Tibial nerve (tissue), 4 donors: Measurements from ENCODE around the gene PGRMC1. TPM values are rescaled to one million over a fixed set of nuclear protein-coding genes. Genes with fewer than 3 reads are reported as not detected.
"Not testable (repeated sequence)": the region's sequence is repeated elsewhere in the genome, so short reads cannot be mapped to it uniquely, and the experiment has no call there.

Experiments
- DNase-seq, 2 donors: peaks; one replicate each; pipeline ENCODE4 v3.0.0-alpha.2; 2019; ENCODE audit warnings: low spot score in 2 of 2
- H3K27ac ChIP-seq, 4 donors: fragments of 200-600 bp; sonication (generic) in 3 of 4; one replicate each; pipeline ENCODE4 v1.5.1; 2017 to 2019; ENCODE audit warnings: mild to moderate bottlenecking in 1 of 4
- H3K27me3 ChIP-seq, 2 donors: fragments of 200-600 bp; sonication (generic) in 1 of 2; one replicate each; pipeline versions ENCODE4 v1.5.1 to v1.6.0; 2017 to 2019
- H3K36me3 ChIP-seq, 3 donors: fragments of 200-600 bp; sonication (generic); one replicate each; pipeline ENCODE4 v1.5.1; 2018 to 2019
- H3K4me1 ChIP-seq, 4 donors: fragments of 200-600 bp; sonication (generic) in 3 of 4; one replicate each; pipeline ENCODE4 v1.5.1; 2017 to 2019
- H3K4me3 ChIP-seq, 4 donors: fragments of 200-600 bp; sonication (generic) in 3 of 4; one replicate each; pipeline ENCODE4 v1.5.1; 2017 to 2019; ENCODE audit warnings: mild to moderate bottlenecking in 1 of 4, moderate library complexity in 1 of 4
- H3K9me3 ChIP-seq, 4 donors: fragments of 200-600 bp; sonication (generic) in 3 of 4; one replicate each; pipeline ENCODE4 v1.5.1; 2017 to 2019
- EP300 ChIP-seq, 2 donors: sonication (generic); formaldehyde crosslinking; IDR thresholded peaks; one replicate each; pipeline ENCODE4 v1.6.1; 2017; ENCODE audit warnings: antibody characterized with exemption in 2 of 2, mild to moderate bottlenecking in 1 of 2
- POLR2A ChIP-seq, 2 donors: fragments of 450-650 bp; IDR thresholded peaks; one replicate each; pipeline ENCODE4 v1.6.1; 2017; ENCODE audit warnings: antibody characterized with exemption in 2 of 2, mild to moderate bottlenecking in 2 of 2, moderate library complexity in 2 of 2
- WGBS, 2 donors: methylation state at CpG; one replicate each; pipeline ENCODE4 v1.1.5; 2018; 5-methylcytosine and 5-hydroxymethylcytosine counted together
- total RNA-seq, 4 donors: library from RNA; depleted of rRNA; stranded (reverse); fragments of >200 nt; gene quantifications; one replicate each; pipeline ENCODE4 v1.1.0, GENCODE V29; 2016
- TF ChIP-seq, protein P1 (sequence below), 5 experiments: fragments of 200-600 bp in 3 of 5; fragments of 450-650 bp in 2 of 5; sonication (generic) in 3 of 5; IDR thresholded peaks; one replicate each; pipeline ENCODE4 v1.5.1; 2016 to 2019; ENCODE audit warnings: antibody characterized with exemption in 5 of 5, mild to moderate bottlenecking in 3 of 5, moderate library complexity in 2 of 5

PGRMC1 gene
- total RNA-seq, 4 donors from 2014 or later, result 151 to 201 (median 169) TPM

DNA sequence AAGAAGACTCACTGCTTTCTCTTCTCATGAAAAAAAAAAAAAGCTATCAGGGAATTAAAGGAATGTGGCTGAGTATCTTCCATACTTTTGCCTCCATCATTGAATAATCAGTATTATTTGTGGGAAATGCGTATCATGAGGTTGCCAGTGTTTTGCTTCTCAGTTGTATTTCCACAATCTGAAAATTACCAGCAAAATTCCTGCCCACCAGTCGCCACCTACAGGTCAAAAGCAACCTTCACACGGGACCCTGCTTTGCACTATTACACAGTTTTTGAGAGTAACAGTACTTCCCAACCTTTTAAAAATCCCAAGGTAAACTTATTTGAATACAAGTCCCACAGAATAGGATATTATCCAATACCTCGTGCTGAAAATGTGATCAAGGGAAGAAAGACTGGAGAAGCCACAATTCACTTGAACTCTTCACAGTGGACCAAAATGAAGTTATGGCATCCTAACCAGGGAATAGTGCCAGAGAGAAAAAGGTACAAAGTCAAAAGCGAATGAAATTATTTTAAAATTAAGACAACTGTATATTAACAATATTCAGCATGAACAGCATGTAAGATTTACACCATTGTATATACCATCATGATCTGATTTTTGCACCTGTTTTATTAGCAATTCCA, 30.4 kb downstream of the PGRMC1 start:
- no peaks in the 10 kb centered on the region for H3K4me1 ChIP-seq
- peaks cover 0 to 13% of the 10 kb centered on the region in 2 donors for H3K27me3 ChIP-seq
- WGBS, 2 donors, result 13 to 17% methylated on average over 5 of the region's 5 CpGs
- peak in 1 of 2 donors; percentile 5 for DNase-seq
- H3K36me3 ChIP-seq, result no peaks in the 10 kb centered on the region
- H3K4me3 ChIP-seq, result no peak overlapping the region
- TF ChIP-seq EP300 (IDR thresholded peaks at IDR 0.05) (no peak), POLR2A (IDR thresholded peaks at IDR 0.05) (no peak)
- TF ChIP-seq, protein P1, sequence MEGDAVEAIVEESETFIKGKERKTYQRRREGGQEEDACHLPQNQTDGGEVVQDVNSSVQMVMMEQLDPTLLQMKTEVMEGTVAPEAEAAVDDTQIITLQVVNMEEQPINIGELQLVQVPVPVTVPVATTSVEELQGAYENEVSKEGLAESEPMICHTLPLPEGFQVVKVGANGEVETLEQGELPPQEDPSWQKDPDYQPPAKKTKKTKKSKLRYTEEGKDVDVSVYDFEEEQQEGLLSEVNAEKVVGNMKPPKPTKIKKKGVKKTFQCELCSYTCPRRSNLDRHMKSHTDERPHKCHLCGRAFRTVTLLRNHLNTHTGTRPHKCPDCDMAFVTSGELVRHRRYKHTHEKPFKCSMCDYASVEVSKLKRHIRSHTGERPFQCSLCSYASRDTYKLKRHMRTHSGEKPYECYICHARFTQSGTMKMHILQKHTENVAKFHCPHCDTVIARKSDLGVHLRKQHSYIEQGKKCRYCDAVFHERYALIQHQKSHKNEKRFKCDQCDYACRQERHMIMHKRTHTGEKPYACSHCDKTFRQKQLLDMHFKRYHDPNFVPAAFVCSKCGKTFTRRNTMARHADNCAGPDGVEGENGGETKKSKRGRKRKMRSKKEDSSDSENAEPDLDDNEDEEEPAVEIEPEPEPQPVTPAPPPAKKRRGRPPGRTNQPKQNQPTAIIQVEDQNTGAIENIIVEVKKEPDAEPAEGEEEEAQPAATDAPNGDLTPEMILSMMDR (IDR thresholded peaks at IDR 0.05), result peak; percentile 44 to 68 (median 48)
- H3K27ac ChIP-seq, result no peak overlapping the region
- no peaks in the 10 kb centered on the region for H3K9me3 ChIP-seq

GRCh38 chrX:119267115-119267514, 31.0 kb downstream of the PGRMC1 start:
- H3K9me3 ChIP-seq, result not testable (repeated sequence)
- WGBS, 2 donors, result 77 to 97% methylated on average over 3 of the region's 3 CpGs

GRCh38 chrX:119272882-119273419, 36.9 kb downstream of the PGRMC1 start:
- Histone ChIP-seq H3K27me3 (peaks cover 0 to 34% of the 10 kb centered on the region in 2 donors), H3K27ac (no peak overlapping the region), H3K9me3 (no peaks in the 10 kb centered on the region), H3K4me1 (no peaks in the 10 kb centered on the region), H3K36me3 (no peaks in the 10 kb centered on the region), H3K4me3 (peak overlapping the region in 1 of 4 donors; percentile 41)
- 32 to 63% methylated on average over 5 to 41 of the region's 42 CpGs for WGBS, 2 donors
- TF ChIP-seq, protein P1 (IDR thresholded peaks at IDR 0.05), result no peak
- TF ChIP-seq POLR2A (IDR thresholded peaks at IDR 0.05), result no peak
- no peak for TF ChIP-seq EP300 (IDR thresholded peaks at IDR 0.05)
- DNase-seq, result no peak

More at GRCh38 chrX:119267115-119267514, 31.0 kb downstream of the PGRMC1 start:
- H3K27me3 ChIP-seq, H3K27ac ChIP-seq, H3K4me1 ChIP-seq, H3K36me3 ChIP-seq, DNase-seq, H3K4me3 ChIP-seq: not testable (repeated sequence)

- Histone ChIP-seq H3K27ac (no peak overlapping the region), H3K4me1 (no peaks in the 10 kb centered on the region), H3K36me3 (no peaks in the 10 kb centered on the region), H3K9me3 (no peaks in the 10 kb centered on the region), H3K27me3 (peaks cover 0 to 34% of the 10 kb centered on the region in 2 donors), H3K4me3 (peak overlapping the region in 2 of 4 donors; percentile 19 to 41)
- TF ChIP-seq, protein P1 (IDR thresholded peaks at IDR 0.05), result no peak
- TF ChIP-seq EP300 (IDR thresholded peaks at IDR 0.05) (no peak), POLR2A (IDR thresholded peaks at IDR 0.05) (no peak)
- no peak for DNase-seq
- 20 to 33% methylated on average over 20 to 61 of the region's 61 CpGs for WGBS, 2 donors
Measured at GRCh38 chrX:119273420-119274192, 37.5 kb downstream of the PGRMC1 start.

GRCh38 chrX:119282347-119282746, 46.3 kb downstream of the PGRMC1 start:
- H3K9me3 ChIP-seq, H3K27me3 ChIP-seq, H3K4me1 ChIP-seq, H3K36me3 ChIP-seq, H3K4me3 ChIP-seq, H3K27ac ChIP-seq, DNase-seq: not testable (repeated sequence)
- 85 to 94% methylated on average over 4 of the region's 4 CpGs for WGBS, 2 donors

DNA sequence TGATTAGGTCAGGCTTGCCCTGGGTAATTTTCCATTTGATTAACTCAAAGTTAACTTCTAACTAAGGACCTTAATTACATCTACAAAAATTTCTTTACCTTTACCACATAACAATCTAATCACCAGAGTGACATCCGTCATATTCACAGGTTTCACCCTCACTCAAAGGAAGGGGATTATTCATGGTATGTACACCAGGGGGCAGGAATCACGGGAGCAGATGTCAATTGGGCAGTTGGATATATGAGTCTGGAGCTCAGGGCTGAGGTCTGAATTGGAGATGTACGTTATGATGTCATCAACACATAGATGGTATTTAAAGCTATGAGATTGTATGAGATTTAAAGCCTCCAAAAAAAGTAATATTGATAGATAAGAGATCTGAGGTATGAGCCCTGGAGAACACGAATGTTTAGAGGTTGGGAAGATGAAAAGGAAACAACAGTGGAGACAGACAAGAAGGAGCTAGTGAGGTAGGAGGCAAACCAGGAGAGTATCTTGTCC, 52.9 kb downstream of the PGRMC1 start:
- no peaks in the 10 kb centered on the region for H3K4me1 ChIP-seq
- WGBS, 2 donors, result 63 to 68% methylated on average over 4 of the region's 4 CpGs
- no peak for DNase-seq
- peaks cover 0 to 11% of the 10 kb centered on the region in 2 donors for H3K27me3 ChIP-seq
- no peak overlapping the region for H3K27ac ChIP-seq
- no peaks in the 10 kb centered on the region for H3K9me3 ChIP-seq
- H3K4me3 ChIP-seq, result no peak overlapping the region
- TF ChIP-seq, protein P1 (IDR thresholded peaks at IDR 0.05), result no peak
- TF ChIP-seq POLR2A (IDR thresholded peaks at IDR 0.05), result no peak
- no peak for TF ChIP-seq EP300 (IDR thresholded peaks at IDR 0.05)
- no peaks in the 10 kb centered on the region for H3K36me3 ChIP-seq
